GM12875 (cell line): Measurements from ENCODE around the gene VASN.

ENCODE experiments used
- H3K4me3 ChIP-seq: one replicate; pipeline ENCODE4 v1.5.1; 2011; ENCODE audit warnings: low read depth, low read length, control low read depth
- CTCF ChIP-seq: IDR thresholded peaks from 2 replicates; pipeline ENCODE4 v1.5.1; 2011; ENCODE audit warnings: low read depth, mild to moderate bottlenecking, control low read depth, inconsistent platforms, low read length, moderate library complexity, borderline replicate concordance; ENCODE audit not compliant: insufficient read depth

Gene VASN

GRCh38 chr16:4385789-4386450 is 14.3 kb downstream of the VASN start:
- TF ChIP-seq CTCF: no peak
- H3K4me3 ChIP-seq: no peak overlapping the region

- H3K4me3 ChIP-seq: no peak overlapping the region
- TF ChIP-seq CTCF: no peak
These were observed 14.8 kb downstream of the VASN start for GRCh38 chr16:4386451-4386805.

GRCh38 chr16:4386951-4387565 is 15.4 kb downstream of the VASN start:
- no peak for TF ChIP-seq CTCF
- no peak overlapping the region for H3K4me3 ChIP-seq

- no peak overlapping the region for H3K4me3 ChIP-seq
- TF ChIP-seq CTCF: no peak
These were observed 16.1 kb downstream of the VASN start for GRCh38 chr16:4387781-4388180.

- no peak for TF ChIP-seq CTCF
- H3K4me3 ChIP-seq: no peak overlapping the region
These were observed 16.8 kb downstream of the VASN start for GRCh38 chr16:4388271-4389021.

GRCh38 chr16:4389051-4389955 is 17.7 kb downstream of the VASN start:
- no peak overlapping the region for H3K4me3 ChIP-seq
- no peak for TF ChIP-seq CTCF
